CD8-positive, alpha-beta memory T cell (primary cell): ENCODE results near the gene PSG11. TPM values are rescaled to one million over a fixed set of nuclear protein-coding genes. Genes with fewer than 3 reads are reported as not detected.
"Not testable (repeated sequence)": the region's sequence is repeated elsewhere in the genome, so short reads cannot be mapped to it uniquely, and the experiment has no call there.

ENCODE experiments used
- CTCF ChIA-PET: fragments of 350-600 bp; sonication (Branson Sonifier 250); formaldehyde crosslinking; loops from one replicate; lab custom pipeline; 2021; ENCODE audit warnings: antibody characterized with exemption; lab: Charles Lee
- POLR2A ChIA-PET: fragments of 350-600 bp; sonication (Branson Sonifier 250); formaldehyde crosslinking; loops from one replicate; lab custom pipeline; 2021; ENCODE audit warnings: antibody characterized with exemption; lab: Charles Lee
- DNase-seq, 5 donors: peaks; one replicate each; pipeline versions ENCODE4 v3.0.0 to v3.0.0-alpha.2; 2020 to 2022; ENCODE audit warnings: mixed read lengths in 1 of 5
- H3K27ac ChIP-seq: one replicate; pipeline ENCODE4 v1.7.0; 2013; ENCODE audit warnings: low read depth, mild to moderate bottlenecking, low read length, moderate library complexity
- H3K27me3 ChIP-seq: 2 replicates; pipeline ENCODE4 v1.7.0; 2013; ENCODE audit warnings: low read length, mild to moderate bottlenecking; ENCODE audit not compliant: insufficient read depth, poor library complexity, severe bottlenecking
- H3K36me3 ChIP-seq: 2 replicates; pipeline ENCODE4 v1.7.0; 2013; ENCODE audit warnings: mild to moderate bottlenecking, low read length, moderate library complexity; ENCODE audit not compliant: insufficient read depth
- H3K4me1 ChIP-seq: 2 replicates; pipeline ENCODE4 v1.7.0; 2013; ENCODE audit warnings: mild to moderate bottlenecking, low read length, moderate library complexity; ENCODE audit not compliant: insufficient read depth
- H3K4me3 ChIP-seq: 2 replicates; pipeline ENCODE4 v1.7.0; 2013; ENCODE audit warnings: mild to moderate bottlenecking, low read length
- H3K9me3 ChIP-seq: 2 replicates; pipeline ENCODE4 v1.7.0; 2013; ENCODE audit warnings: mild to moderate bottlenecking, low read length
- H3K27ac Mint-ChIP-seq, 8 donors: one replicate each; pipeline ENCODE4 v1.8.0; 2020 to 2021; ENCODE audit warnings: mixed read lengths in 8 of 8, mild to moderate bottlenecking in 6 of 8, inconsistent platforms in 3 of 8, moderate library complexity in 3 of 8
- H3K27me3 Mint-ChIP-seq, 2 donors: one replicate each; pipeline ENCODE4 v1.8.0; 2020 to 2021; ENCODE audit warnings: mixed read lengths in 2 of 2, mild to moderate bottlenecking in 1 of 2, moderate library complexity in 1 of 2
- H3K36me3 Mint-ChIP-seq, 3 donors: one replicate each; pipeline ENCODE4 v1.8.0; 2020 to 2021; ENCODE audit warnings: mixed read lengths in 3 of 3, inconsistent platforms in 1 of 3, mild to moderate bottlenecking in 1 of 3
- H3K4me1 Mint-ChIP-seq, 3 donors: one replicate each; pipeline ENCODE4 v1.8.0; 2020 to 2021; ENCODE audit warnings: mixed read lengths in 3 of 3, inconsistent platforms in 1 of 3, mild to moderate bottlenecking in 1 of 3
- H3K4me3 Mint-ChIP-seq, 7 donors: one replicate each; pipeline ENCODE4 v1.8.0; 2020 to 2021; ENCODE audit warnings: mixed read lengths in 7 of 7, mild to moderate bottlenecking in 6 of 7, moderate library complexity in 4 of 7, inconsistent platforms in 2 of 7
- H3K9me3 Mint-ChIP-seq, 5 donors: one replicate each; pipeline ENCODE4 v1.8.0; 2020 to 2022; ENCODE audit warnings: mixed read lengths in 5 of 5, mild to moderate bottlenecking in 3 of 5, moderate library complexity in 2 of 5, inconsistent platforms in 1 of 5
- polyA plus RNA-seq: library from polyadenylated mRNA; unstranded; fragments of 300-500 nt; fragmentation: Illumina TruSeq; gene quantifications from one replicate; pipeline ENCODE4 v1.2.3, GENCODE V29; 2021
- total RNA-seq, 2 experiments: library from RNA; stranded (reverse); gene quantifications; one replicate each; pipeline ENCODE4 v1.2.3, GENCODE V29; 2021

PSG11 gene
- total RNA-seq = not detected
- not detected for polyA plus RNA-seq

DNA sequence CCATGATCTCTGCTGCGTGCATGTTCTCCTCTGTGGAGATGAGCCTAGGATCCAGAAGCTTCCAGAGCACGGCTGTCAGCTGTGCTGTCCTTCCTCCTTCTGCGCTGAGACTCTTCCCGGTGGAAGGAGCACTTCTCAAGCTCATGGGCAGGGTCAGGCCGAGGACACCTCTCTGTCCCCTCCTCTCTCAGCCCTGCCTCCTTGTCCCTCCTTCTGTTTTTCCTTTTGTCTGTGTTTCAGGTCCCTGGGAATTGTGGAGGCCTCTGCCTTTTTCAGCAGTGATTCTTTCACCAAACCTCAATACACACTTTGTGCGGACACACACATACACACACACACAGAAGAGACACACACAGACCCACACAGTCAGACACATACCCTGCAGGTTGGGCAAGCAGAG is at the start of gene PSG11:
PSG11 (minus strand) TSS at position 101 of the 400 bp plus-strand sequence; CDS start at position 4, 97 bp downstream.
- POLR2A ChIA-PET, H3K27ac Mint-ChIP-seq, H3K27ac ChIP-seq, H3K9me3 Mint-ChIP-seq, H3K36me3 ChIP-seq, H3K9me3 ChIP-seq, H3K4me1 Mint-ChIP-seq, H3K4me1 ChIP-seq, H3K36me3 Mint-ChIP-seq, H3K4me3 Mint-ChIP-seq, DNase-seq, CTCF ChIA-PET, H3K4me3 ChIP-seq, H3K27me3 ChIP-seq: not testable (repeated sequence)
- peaks cover 14% of the 10 kb centered on the region in 2 donors for H3K27me3 Mint-ChIP-seq

DNA sequence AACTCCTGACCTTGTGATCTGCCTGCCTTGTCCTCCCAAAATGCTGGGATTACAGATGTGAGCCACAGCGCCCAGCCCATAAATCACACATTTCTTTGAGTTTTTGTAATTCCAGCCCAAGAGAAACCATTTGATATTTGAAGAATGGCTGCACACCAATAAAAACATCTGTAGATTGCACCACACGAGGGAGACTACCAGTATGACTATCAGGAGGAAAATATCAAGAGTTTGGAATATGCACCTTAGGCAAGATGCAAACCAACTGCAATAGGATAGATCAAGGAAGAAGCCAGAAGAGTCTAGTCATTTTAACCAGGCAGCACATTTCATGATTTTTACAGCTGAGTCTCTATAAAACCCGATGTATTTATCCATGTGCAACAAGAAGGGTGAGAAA is 36.1 kb upstream of the PSG11 start:
- H3K27me3 Mint-ChIP-seq = peaks cover 13 to 29% of the 10 kb centered on the region in 2 donors
- POLR2A ChIA-PET, H3K9me3 ChIP-seq, DNase-seq, H3K27ac ChIP-seq, CTCF ChIA-PET, H3K36me3 Mint-ChIP-seq, H3K27ac Mint-ChIP-seq, H3K4me1 Mint-ChIP-seq, H3K9me3 Mint-ChIP-seq, H3K36me3 ChIP-seq, H3K4me3 Mint-ChIP-seq, H3K4me1 ChIP-seq, H3K27me3 ChIP-seq, H3K4me3 ChIP-seq: not testable (repeated sequence)

DNA sequence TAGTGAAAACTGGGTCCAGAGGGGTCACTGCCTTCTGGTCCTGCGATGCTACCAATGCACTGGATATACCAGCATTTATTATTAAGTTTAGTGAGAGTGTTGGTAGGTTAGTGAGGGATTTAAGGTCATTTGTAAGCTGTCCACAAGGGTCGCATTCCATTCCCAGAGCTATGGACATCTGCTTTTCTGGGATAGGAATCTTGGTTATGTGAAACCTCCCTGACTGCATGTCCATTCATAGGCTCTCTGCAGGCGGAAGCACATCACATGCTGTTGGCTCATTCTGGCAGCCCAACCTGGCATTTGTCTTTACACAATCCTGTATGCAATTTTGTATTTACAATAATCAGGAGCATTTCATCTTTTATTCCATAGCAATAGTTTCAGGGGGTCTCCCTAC is 35.1 kb upstream of the PSG11 start:
- H3K27me3 ChIP-seq, POLR2A ChIA-PET, H3K4me3 ChIP-seq, CTCF ChIA-PET, H3K27ac ChIP-seq, DNase-seq, H3K4me3 Mint-ChIP-seq, H3K4me1 ChIP-seq, H3K36me3 Mint-ChIP-seq, H3K36me3 ChIP-seq, H3K4me1 Mint-ChIP-seq, H3K9me3 ChIP-seq, H3K27ac Mint-ChIP-seq: not testable (repeated sequence)
- Mint-ChIP-seq H3K9me3 (peaks cover 0 to 14% (median 10%) of the 10 kb centered on the region in 5 donors), H3K27me3 (peaks cover 5 to 20% of the 10 kb centered on the region in 2 donors)

DNA sequence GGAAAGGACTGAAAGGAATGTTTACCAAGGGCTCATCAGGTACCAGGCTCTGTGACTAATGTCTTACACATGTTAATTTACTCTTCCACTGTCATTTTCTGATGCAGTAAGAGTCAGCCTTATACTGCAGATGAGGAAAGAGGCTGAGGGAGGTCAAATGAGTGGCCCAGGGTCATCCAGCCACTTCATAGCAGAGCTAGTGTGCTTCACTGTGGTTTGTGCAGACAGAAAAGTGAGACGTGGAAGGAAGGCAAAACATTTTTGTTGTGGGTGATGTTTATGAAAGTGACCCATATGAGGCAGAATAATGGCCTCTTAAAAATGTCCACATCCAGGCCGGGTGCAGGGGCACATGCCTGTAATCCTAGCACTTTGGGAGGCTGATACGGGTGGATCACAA is 34.0 kb upstream of the PSG11 start:
- H3K4me1 ChIP-seq, H3K4me3 Mint-ChIP-seq, H3K27me3 ChIP-seq, H3K36me3 Mint-ChIP-seq, CTCF ChIA-PET, POLR2A ChIA-PET, H3K9me3 ChIP-seq, H3K27ac Mint-ChIP-seq, H3K36me3 ChIP-seq, H3K4me3 ChIP-seq, H3K4me1 Mint-ChIP-seq, DNase-seq, H3K27ac ChIP-seq: not testable (repeated sequence)
- Mint-ChIP-seq H3K9me3 (peaks cover 3 to 23% (median 18%) of the 10 kb centered on the region in 5 donors), H3K27me3 (peaks cover 5 to 15% of the 10 kb centered on the region in 2 donors)

DNA sequence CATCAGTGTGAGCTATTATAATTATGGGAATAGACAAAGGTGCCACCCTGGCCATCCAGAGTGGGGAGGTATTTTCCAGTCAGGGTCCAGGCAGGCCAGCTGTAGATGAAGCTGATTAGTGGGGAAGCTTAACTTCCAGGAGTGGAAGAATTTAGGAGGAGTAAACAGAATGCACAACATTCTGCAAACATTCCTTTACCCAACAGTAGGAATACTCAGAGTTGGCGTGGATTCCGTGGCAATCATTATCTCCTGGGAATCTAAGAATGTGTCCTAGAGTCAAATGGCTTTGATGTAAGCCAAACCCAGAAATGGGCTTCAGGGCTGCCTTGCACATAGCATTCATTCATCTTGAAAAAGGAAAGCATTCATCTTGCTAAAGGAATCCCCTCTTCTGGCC is 33.2 kb upstream of the PSG11 start:
- POLR2A ChIA-PET, H3K36me3 Mint-ChIP-seq, H3K27ac ChIP-seq, H3K4me1 Mint-ChIP-seq, H3K27ac Mint-ChIP-seq, H3K4me1 ChIP-seq, H3K36me3 ChIP-seq, H3K4me3 Mint-ChIP-seq, H3K27me3 ChIP-seq, DNase-seq, H3K9me3 ChIP-seq, CTCF ChIA-PET, H3K4me3 ChIP-seq: not testable (repeated sequence)
- Mint-ChIP-seq H3K9me3 (peaks cover 11 to 28% (median 21%) of the 10 kb centered on the region in 5 donors), H3K27me3 (peaks cover 5 to 15% of the 10 kb centered on the region in 2 donors)

DNA sequence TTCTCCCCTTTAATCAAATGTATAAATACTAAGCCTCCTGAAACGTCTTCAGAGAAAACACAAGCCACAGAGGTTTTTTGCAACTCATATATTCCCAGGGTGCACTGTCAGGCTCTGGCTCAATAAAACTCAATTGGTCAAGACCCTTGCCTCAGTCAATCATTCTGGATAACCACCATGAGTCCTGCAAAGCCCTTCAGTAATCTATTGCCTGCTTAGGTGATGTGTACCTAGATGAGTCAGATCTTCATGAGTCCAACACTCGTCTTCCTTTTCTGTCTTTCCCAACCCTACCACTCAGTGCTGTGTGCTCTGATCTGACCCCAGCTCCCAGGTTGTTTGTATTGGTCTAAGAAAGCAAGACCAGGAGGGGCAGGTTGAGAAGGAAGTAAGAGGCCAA is 32.2 kb upstream of the PSG11 start:
- peak overlapping the region in 1 of 8 donors; percentile 61 for H3K27ac Mint-ChIP-seq
- H3K4me1 ChIP-seq, DNase-seq, H3K4me3 ChIP-seq, H3K9me3 ChIP-seq, H3K4me1 Mint-ChIP-seq, CTCF ChIA-PET, H3K4me3 Mint-ChIP-seq, H3K36me3 Mint-ChIP-seq, H3K27ac ChIP-seq, H3K36me3 ChIP-seq, POLR2A ChIA-PET, H3K27me3 ChIP-seq: not testable (repeated sequence)
- peaks cover 17 to 30% (median 25%) of the 10 kb centered on the region in 5 donors for H3K9me3 Mint-ChIP-seq
- H3K27me3 Mint-ChIP-seq = peaks cover 7 to 15% of the 10 kb centered on the region in 2 donors

DNA sequence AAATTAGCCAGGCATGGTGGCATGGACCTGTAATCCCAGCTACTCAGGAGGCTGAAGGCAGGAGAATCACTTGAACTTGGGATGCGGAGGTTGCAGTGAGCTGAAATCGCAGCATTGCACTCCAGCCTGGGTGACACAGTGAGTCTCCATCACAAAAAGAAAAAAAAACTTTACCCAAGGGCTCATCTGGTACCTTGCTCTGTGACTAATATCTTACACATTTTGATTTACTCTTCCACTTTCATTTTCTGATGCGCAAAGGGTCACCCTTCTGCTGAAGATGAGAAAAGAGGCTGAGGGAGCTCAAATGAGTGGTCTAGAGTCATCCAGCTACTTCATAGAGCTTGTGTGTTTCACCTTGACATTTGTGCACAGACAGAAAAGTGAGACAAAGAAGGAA is 21.7 kb upstream of the PSG11 start:
- H3K9me3 Mint-ChIP-seq, H3K4me1 ChIP-seq, POLR2A ChIA-PET, H3K4me1 Mint-ChIP-seq, H3K27ac Mint-ChIP-seq, H3K36me3 Mint-ChIP-seq, H3K27me3 ChIP-seq, H3K4me3 ChIP-seq, CTCF ChIA-PET, H3K9me3 ChIP-seq, H3K36me3 ChIP-seq, DNase-seq, H3K4me3 Mint-ChIP-seq, H3K27ac ChIP-seq: not testable (repeated sequence)
- peaks cover 7 to 23% of the 10 kb centered on the region in 2 donors for H3K27me3 Mint-ChIP-seq

DNA sequence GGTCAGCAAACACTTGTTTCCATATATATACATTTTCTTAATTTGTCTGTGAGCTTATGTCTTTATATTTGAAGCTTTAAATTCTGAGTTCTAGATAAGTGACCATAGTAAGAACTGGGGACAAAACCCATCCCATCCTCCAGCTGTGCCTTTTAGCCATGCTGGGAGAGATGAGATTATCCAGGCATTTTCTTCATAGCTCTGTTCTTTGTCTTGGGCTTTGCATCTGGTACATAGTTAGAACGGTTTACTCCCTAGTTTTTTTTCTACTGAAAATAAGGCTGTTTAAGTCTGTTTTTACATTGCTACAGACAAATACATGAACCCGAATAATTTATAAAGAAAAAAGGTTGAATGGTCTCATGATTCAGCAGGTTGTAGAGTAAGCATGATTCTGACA is 20.3 kb upstream of the PSG11 start:
- POLR2A ChIA-PET, H3K9me3 Mint-ChIP-seq, H3K4me3 ChIP-seq, H3K36me3 Mint-ChIP-seq, H3K4me3 Mint-ChIP-seq, CTCF ChIA-PET, DNase-seq, H3K27ac ChIP-seq, H3K4me1 ChIP-seq, H3K9me3 ChIP-seq, H3K36me3 ChIP-seq, H3K27me3 ChIP-seq, H3K27ac Mint-ChIP-seq, H3K4me1 Mint-ChIP-seq: not testable (repeated sequence)
- H3K27me3 Mint-ChIP-seq = peaks cover 7 to 26% of the 10 kb centered on the region in 2 donors
